ENCODE measurements around the gene TBC1D20.
A peak's percentile ranks its signal among the peaks of the same experiment; 100 is the strongest.

Gene TBC1D20

GRCh38 chr20:437787-438486 is 24.4 kb downstream of the TBC1D20 start:
- DNase-seq (ENCODE audit: low read depth in 2 of 2): no peak

- DNase-seq (ENCODE audit: low read depth in 2 of 2): no peak
Observed at GRCh38 chr20:436476-436875, 25.9 kb downstream of the TBC1D20 start.

- no peak for DNase-seq (ENCODE audit: low read depth in 2 of 2)
Observed at GRCh38 chr20:435558-435957, 26.8 kb downstream of the TBC1D20 start.

GRCh38 chr20:434661-435419 is 27.5 kb downstream of the TBC1D20 start:
- DNase-seq (ENCODE audit: low read depth in 2 of 2): no peak

GRCh38 chr20:434221-434620 is 28.1 kb downstream of the TBC1D20 start:
- no peak for DNase-seq (ENCODE audit: low read depth in 2 of 2)

GRCh38 chr20:433300-433975 is 28.9 kb downstream of the TBC1D20 start:
- DNase-seq (ENCODE audit: low read depth in 2 of 2): peak; percentile 64 to 81

- DNase-seq (ENCODE audit: low read depth in 2 of 2): no peak
Observed at GRCh38 chr20:432677-433299, 29.5 kb downstream of the TBC1D20 start.

GRCh38 chr20:432208-432607 is 30.1 kb downstream of the TBC1D20 start:
- no peak for DNase-seq (ENCODE audit: low read depth in 2 of 2)

- no peak for DNase-seq (ENCODE audit: low read depth in 2 of 2)
Observed at GRCh38 chr20:431012-431904, 31.1 kb downstream of the TBC1D20 start.

GRCh38 chr20:430091-430999 is 32.0 kb downstream of the TBC1D20 start:
- DNase-seq (ENCODE audit: low read depth in 2 of 2): no peak

- no peak for DNase-seq (ENCODE audit: low read depth in 2 of 2)
Observed at GRCh38 chr20:428658-429200, 33.6 kb downstream of the TBC1D20 start.

- DNase-seq (ENCODE audit: low read depth in 2 of 2): no peak
Observed at GRCh38 chr20:427849-428657, 34.3 kb downstream of the TBC1D20 start.

GRCh38 chr20:427401-427800 is 34.9 kb downstream of the TBC1D20 start:
- DNase-seq (ENCODE audit: low read depth in 2 of 2): no peak

- DNase-seq (ENCODE audit: low read depth in 2 of 2): no peak
Observed at GRCh38 chr20:426566-426965, 35.8 kb downstream of the TBC1D20 start.

GRCh38 chr20:421685-422250 is 40.6 kb downstream of the TBC1D20 start:
- DNase-seq (ENCODE audit: low read depth in 2 of 2): no peak

- DNase-seq (ENCODE audit: low read depth in 2 of 2): no peak
Observed at GRCh38 chr20:420721-421574, 41.4 kb downstream of the TBC1D20 start.

GRCh38 chr20:420166-420620 is 42.1 kb downstream of the TBC1D20 start:
- DNase-seq (ENCODE audit: low read depth in 2 of 2): no peak

Measured in stimulated activated CD8-positive, alpha-beta memory T cell treated with anti-CD3 and anti-CD28 coated beads, Interleukin-15, amount 100 ng/mL, for 4 hours (primary cell).